WTC11 (cell line): ENCODE data around the gene MEIOSIN. TPM values are rescaled to one million over a fixed set of nuclear protein-coding genes. Genes with fewer than 3 reads are reported as not detected.

Experiments
- ERG ChIP-seq: fragments of 250-450 bp; sonication (Bioruptor Pico); IDR thresholded peaks from 2 replicates; pipeline ENCODE4 v1.8.0; 2021; ENCODE audit warnings: mild to moderate bottlenecking
- FOXP4 ChIP-seq: sonication (generic); formaldehyde crosslinking; IDR thresholded peaks from 2 replicates; pipeline ENCODE4 v1.8.0; 2022; ENCODE audit warnings: mild to moderate bottlenecking, missing genetic modification reagents
- GRHL2 ChIP-seq: fragments of 250-450 bp; sonication (Bioruptor Pico); IDR thresholded peaks from 2 replicates; pipeline ENCODE4 v1.8.0; 2022; ENCODE audit warnings: mild to moderate bottlenecking, moderate library complexity; ENCODE audit not compliant: insufficient replicate concordance, severe bottlenecking
- GTF2I ChIP-seq: fragments of 250-450 bp; sonication (Bioruptor Pico); conservative IDR thresholded peaks from 2 replicates; pipeline ENCODE4 v1.4.0; 2021; ENCODE audit warnings: mild to moderate bottlenecking
- MYBL2 ChIP-seq: sonication (generic); formaldehyde crosslinking; IDR thresholded peaks from 2 replicates; pipeline ENCODE4 v1.8.1; 2023; ENCODE audit warnings: mild to moderate bottlenecking, moderate library complexity, missing genetic modification reagents
- NR1H2 ChIP-seq: sonication (generic); formaldehyde crosslinking; IDR thresholded peaks from 2 replicates; pipeline ENCODE4 v1.9.0; 2021; ENCODE audit warnings: mild to moderate bottlenecking, moderate library complexity, missing genetic modification reagents
- NR2C2 ChIP-seq: sonication (generic); formaldehyde crosslinking; IDR thresholded peaks from 2 replicates; pipeline ENCODE4 v1.8.0; 2022; ENCODE audit warnings: mild to moderate bottlenecking, missing genetic modification reagents
- PRRX2 ChIP-seq: fragments of 250-450 bp; sonication (Bioruptor Pico); IDR thresholded peaks from 2 replicates; pipeline ENCODE4 v1.8.0; 2021; ENCODE audit warnings: mild to moderate bottlenecking
- USF1 ChIP-seq: sonication (generic); formaldehyde crosslinking; IDR thresholded peaks from 2 replicates; pipeline ENCODE4 v1.8.0; 2022; ENCODE audit warnings: mild to moderate bottlenecking, missing genetic modification reagents
- ZNF232 ChIP-seq: sonication (generic); formaldehyde crosslinking; IDR thresholded peaks from 2 replicates; pipeline ENCODE4 v1.8.0; 2022; ENCODE audit warnings: mild to moderate bottlenecking, missing genetic modification reagents
- ZNF396 ChIP-seq: fragments of 250-450 bp; sonication (Bioruptor Pico); IDR thresholded peaks from 2 replicates; pipeline ENCODE4 v1.8.0; 2021; ENCODE audit warnings: mild to moderate bottlenecking, moderate library complexity, borderline replicate concordance
- ZNF425 ChIP-seq: fragments of 250-450 bp; sonication (Bioruptor Pico); conservative IDR thresholded peaks from 2 replicates; pipeline ENCODE4 v1.9.0; 2021; ENCODE audit warnings: mild to moderate bottlenecking
- total RNA-seq: library from RNA; stranded (reverse); gene quantifications from 3 replicates; pipeline ENCODE4 v1.2.3, GENCODE V29; 2021
- TF ChIP-seq, protein P1 (sequence below): sonication (generic); formaldehyde crosslinking; IDR thresholded peaks from 2 replicates; pipeline ENCODE4 v1.8.1; 2023; ENCODE audit warnings: mild to moderate bottlenecking, missing genetic modification reagents, moderate library complexity
- TF ChIP-seq, protein P2 (sequence below): sonication (generic); formaldehyde crosslinking; IDR thresholded peaks from 2 replicates; pipeline ENCODE4 v1.8.1; 2023; ENCODE audit warnings: mild to moderate bottlenecking, missing genetic modification reagents, borderline replicate concordance
- TF ChIP-seq, protein P3 (sequence below): sonication (generic); formaldehyde crosslinking; IDR thresholded peaks from 2 replicates; pipeline ENCODE4 v1.8.1; 2022; ENCODE audit warnings: low read depth, missing genetic modification reagents, borderline replicate concordance
- TF ChIP-seq, protein P4 (sequence below): sonication (generic); formaldehyde crosslinking; IDR thresholded peaks from 2 replicates; pipeline ENCODE4 v1.8.0; 2023; ENCODE audit warnings: missing genetic modification reagents
- TF ChIP-seq, protein P5 (sequence below): sonication (generic); formaldehyde crosslinking; IDR thresholded peaks from 2 replicates; pipeline ENCODE4 v1.8.1; 2022; ENCODE audit warnings: low read depth, mild to moderate bottlenecking, moderate library complexity, missing genetic modification reagents, borderline replicate concordance
- TF ChIP-seq, protein P6 (sequence below): sonication (generic); formaldehyde crosslinking; IDR thresholded peaks from 2 replicates; pipeline ENCODE4 v1.8.0; 2022; ENCODE audit warnings: mild to moderate bottlenecking, missing genetic modification reagents
- TF ChIP-seq, protein P7 (sequence below): sonication (generic); formaldehyde crosslinking; IDR thresholded peaks from 2 replicates; pipeline ENCODE4 v1.8.0; 2022; ENCODE audit warnings: mild to moderate bottlenecking, missing genetic modification reagents

The MEIOSIN gene
- total RNA-seq, 1 experiment from 2014 or later: not detected

DNA sequence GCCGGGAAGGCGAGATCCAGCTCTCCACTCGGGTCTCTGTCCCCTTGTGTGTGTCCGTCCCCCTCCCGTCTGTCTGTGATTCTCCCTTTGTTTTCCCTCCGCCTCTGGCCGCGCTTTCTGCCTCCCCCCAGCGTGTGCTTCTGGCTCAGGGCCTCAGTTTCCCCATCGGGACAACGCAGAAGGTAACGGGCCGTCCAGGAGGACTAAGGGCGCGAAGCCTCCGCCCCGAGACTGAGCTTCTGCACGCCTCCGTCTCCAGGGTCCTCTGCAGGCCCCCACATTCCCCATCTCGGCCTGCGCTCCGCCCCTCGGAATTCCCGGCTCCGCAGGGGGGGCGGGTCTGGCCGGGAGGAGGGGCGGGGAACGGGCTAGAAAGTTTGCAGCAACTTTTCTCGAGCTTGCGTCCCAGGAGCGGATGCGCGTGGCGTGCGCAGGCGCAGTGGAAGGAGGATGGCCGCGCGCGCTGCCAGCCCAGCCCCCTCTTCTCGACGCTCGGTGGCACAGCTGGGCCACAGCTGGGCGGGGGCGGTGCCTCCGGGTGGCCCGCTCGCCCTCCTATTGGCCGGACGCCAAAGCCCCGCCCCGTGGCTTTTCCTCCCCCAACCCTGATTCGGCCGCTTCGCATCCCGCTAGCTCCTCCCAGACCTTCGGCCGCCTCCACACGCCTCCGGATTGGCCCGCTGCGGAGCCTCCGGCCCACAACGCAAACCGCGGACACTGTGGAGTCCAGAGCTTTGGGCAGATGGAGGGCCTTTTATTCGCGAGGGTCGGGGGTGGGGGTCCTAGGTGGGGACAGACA lies 35.9 kb downstream of the MEIOSIN start, which contains the start of gene SIX5 (continued):
- TF ChIP-seq, protein P1, sequence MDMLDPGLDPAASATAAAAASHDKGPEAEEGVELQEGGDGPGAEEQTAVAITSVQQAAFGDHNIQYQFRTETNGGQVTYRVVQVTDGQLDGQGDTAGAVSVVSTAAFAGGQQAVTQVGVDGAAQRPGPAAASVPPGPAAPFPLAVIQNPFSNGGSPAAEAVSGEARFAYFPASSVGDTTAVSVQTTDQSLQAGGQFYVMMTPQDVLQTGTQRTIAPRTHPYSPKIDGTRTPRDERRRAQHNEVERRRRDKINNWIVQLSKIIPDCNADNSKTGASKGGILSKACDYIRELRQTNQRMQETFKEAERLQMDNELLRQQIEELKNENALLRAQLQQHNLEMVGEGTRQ (CRISPR knock-in tag): 0 out of 2 replicates have a peak, but pooled peaks have one; percentile 29
- TF ChIP-seq FOXP4 (CRISPR knock-in tag) (peak; percentile 68), ZNF425 (CRISPR knock-in tag) (no peak; the same call in 1 of the 2 replicates), ZNF232 (CRISPR knock-in tag) (0 out of 2 replicates have a peak, but pooled peaks have one; percentile 6), USF1 (CRISPR knock-in tag) (no peak), ERG (no peak), MYBL2 (CRISPR knock-in tag) (peak; percentile 53; the same call in 1 of the 2 replicates), PRRX2 (no peak), NR2C2 (no peak), GRHL2 (CRISPR knock-in tag) (no peak), ZNF396 (CRISPR knock-in tag) (no peak), NR1H2 (CRISPR knock-in tag) (no peak), GTF2I (no peak)
- TF ChIP-seq, protein P2, sequence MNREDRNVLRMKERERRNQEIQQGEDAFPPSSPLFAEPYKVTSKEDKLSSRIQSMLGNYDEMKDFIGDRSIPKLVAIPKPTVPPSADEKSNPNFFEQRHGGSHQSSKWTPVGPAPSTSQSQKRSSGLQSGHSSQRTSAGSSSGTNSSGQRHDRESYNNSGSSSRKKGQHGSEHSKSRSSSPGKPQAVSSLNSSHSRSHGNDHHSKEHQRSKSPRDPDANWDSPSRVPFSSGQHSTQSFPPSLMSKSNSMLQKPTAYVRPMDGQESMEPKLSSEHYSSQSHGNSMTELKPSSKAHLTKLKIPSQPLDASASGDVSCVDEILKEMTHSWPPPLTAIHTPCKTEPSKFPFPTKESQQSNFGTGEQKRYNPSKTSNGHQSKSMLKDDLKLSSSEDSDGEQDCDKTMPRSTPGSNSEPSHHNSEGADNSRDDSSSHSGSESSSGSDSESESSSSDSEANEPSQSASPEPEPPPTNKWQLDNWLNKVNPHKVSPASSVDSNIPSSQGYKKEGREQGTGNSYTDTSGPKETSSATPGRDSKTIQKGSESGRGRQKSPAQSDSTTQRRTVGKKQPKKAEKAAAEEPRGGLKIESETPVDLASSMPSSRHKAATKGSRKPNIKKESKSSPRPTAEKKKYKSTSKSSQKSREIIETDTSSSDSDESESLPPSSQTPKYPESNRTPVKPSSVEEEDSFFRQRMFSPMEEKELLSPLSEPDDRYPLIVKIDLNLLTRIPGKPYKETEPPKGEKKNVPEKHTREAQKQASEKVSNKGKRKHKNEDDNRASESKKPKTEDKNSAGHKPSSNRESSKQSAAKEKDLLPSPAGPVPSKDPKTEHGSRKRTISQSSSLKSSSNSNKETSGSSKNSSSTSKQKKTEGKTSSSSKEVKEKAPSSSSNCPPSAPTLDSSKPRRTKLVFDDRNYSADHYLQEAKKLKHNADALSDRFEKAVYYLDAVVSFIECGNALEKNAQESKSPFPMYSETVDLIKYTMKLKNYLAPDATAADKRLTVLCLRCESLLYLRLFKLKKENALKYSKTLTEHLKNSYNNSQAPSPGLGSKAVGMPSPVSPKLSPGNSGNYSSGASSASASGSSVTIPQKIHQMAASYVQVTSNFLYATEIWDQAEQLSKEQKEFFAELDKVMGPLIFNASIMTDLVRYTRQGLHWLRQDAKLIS (CRISPR knock-in tag): no peak; the same call in 1 of the 2 replicates
- TF ChIP-seq, protein P3, sequence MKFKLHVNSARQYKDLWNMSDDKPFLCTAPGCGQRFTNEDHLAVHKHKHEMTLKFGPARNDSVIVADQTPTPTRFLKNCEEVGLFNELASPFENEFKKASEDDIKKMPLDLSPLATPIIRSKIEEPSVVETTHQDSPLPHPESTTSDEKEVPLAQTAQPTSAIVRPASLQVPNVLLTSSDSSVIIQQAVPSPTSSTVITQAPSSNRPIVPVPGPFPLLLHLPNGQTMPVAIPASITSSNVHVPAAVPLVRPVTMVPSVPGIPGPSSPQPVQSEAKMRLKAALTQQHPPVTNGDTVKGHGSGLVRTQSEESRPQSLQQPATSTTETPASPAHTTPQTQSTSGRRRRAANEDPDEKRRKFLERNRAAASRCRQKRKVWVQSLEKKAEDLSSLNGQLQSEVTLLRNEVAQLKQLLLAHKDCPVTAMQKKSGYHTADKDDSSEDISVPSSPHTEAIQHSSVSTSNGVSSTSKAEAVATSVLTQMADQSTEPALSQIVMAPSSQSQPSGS (CRISPR knock-in tag): no peak
- TF ChIP-seq, protein P4, sequence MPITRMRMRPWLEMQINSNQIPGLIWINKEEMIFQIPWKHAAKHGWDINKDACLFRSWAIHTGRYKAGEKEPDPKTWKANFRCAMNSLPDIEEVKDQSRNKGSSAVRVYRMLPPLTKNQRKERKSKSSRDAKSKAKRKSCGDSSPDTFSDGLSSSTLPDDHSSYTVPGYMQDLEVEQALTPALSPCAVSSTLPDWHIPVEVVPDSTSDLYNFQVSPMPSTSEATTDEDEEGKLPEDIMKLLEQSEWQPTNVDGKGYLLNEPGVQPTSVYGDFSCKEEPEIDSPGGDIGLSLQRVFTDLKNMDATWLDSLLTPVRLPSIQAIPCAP (CRISPR knock-in tag): no peak
- TF ChIP-seq, protein P5, sequence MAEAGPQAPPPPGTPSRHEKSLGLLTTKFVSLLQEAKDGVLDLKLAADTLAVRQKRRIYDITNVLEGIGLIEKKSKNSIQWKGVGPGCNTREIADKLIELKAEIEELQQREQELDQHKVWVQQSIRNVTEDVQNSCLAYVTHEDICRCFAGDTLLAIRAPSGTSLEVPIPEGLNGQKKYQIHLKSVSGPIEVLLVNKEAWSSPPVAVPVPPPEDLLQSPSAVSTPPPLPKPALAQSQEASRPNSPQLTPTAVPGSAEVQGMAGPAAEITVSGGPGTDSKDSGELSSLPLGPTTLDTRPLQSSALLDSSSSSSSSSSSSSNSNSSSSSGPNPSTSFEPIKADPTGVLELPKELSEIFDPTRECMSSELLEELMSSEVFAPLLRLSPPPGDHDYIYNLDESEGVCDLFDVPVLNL (CRISPR knock-in tag): no peak
- TF ChIP-seq, protein P6, sequence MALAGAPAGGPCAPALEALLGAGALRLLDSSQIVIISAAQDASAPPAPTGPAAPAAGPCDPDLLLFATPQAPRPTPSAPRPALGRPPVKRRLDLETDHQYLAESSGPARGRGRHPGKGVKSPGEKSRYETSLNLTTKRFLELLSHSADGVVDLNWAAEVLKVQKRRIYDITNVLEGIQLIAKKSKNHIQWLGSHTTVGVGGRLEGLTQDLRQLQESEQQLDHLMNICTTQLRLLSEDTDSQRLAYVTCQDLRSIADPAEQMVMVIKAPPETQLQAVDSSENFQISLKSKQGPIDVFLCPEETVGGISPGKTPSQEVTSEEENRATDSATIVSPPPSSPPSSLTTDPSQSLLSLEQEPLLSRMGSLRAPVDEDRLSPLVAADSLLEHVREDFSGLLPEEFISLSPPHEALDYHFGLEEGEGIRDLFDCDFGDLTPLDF (CRISPR knock-in tag): no peak
- TF ChIP-seq, protein P7, sequence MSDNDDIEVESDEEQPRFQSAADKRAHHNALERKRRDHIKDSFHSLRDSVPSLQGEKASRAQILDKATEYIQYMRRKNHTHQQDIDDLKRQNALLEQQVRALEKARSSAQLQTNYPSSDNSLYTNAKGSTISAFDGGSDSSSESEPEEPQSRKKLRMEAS: peak; percentile 81; the same call in 1 of the 2 replicates
